DND-41 (cell line): ENCODE data around the gene PAQR7.

Source experiments
- ATAC-seq: fragments of 200-7000 bp; cut with Tn5 transposase; 3 replicates; pipeline ENCODE4 v1.9.1; 2021; ENCODE audit warnings: low read depth; ENCODE audit not compliant: insufficient read depth
- DNase-seq: peaks from one replicate; pipeline ENCODE4 v3.0.0-alpha.2; 2020
- H2AFZ ChIP-seq: 2 replicates; pipeline ENCODE4 v1.6.0; 2012; ENCODE audit warnings: low read depth, low read length
- H3K27ac ChIP-seq: 2 replicates; pipeline ENCODE4 v1.5.1; 2012; ENCODE audit warnings: low read length, inconsistent platforms
- H3K27me3 ChIP-seq: fragments of 200-600 bp; sonication (generic); 2 replicates; pipeline ENCODE4 v1.6.0; 2012; ENCODE audit warnings: low read length, mild to moderate bottlenecking, inconsistent platforms; ENCODE audit not compliant: insufficient read depth, poor library complexity
- H3K36me3 ChIP-seq: 2 replicates; pipeline ENCODE4 v1.5.1; 2012; ENCODE audit warnings: low read length, inconsistent platforms; ENCODE audit not compliant: insufficient read depth
- H3K4me1 ChIP-seq: 2 replicates; pipeline ENCODE4 v1.5.1; 2012; ENCODE audit warnings: mild to moderate bottlenecking, low read length; ENCODE audit not compliant: insufficient read depth
- H3K4me2 ChIP-seq: 2 replicates; pipeline ENCODE4 v1.6.0; 2012; ENCODE audit warnings: mild to moderate bottlenecking, moderate library complexity, low read length, inconsistent platforms; ENCODE audit not compliant: insufficient read depth
- H3K4me3 ChIP-seq, 2 experiments: fragments of 200-600 bp in 1 of 2; shearing (Covaris generic) in 1 of 2; 2 replicates each; pipeline ENCODE4 v1.5.1; 2012 to 2016; ENCODE audit warnings: inconsistent platforms in 2 of 2, low read length in 2 of 2, mild to moderate bottlenecking in 2 of 2, low read depth in 1 of 2, moderate library complexity in 1 of 2
- H3K79me2 ChIP-seq: 2 replicates; pipeline ENCODE4 v1.6.0; 2012; ENCODE audit warnings: low read length, inconsistent platforms; ENCODE audit not compliant: insufficient read depth
- H3K9ac ChIP-seq: 2 replicates; pipeline ENCODE4 v1.6.0; 2012; ENCODE audit warnings: low read depth, mild to moderate bottlenecking, inconsistent platforms, low read length, moderate library complexity
- H3K9me3 ChIP-seq: 2 replicates; pipeline ENCODE4 v1.5.1; 2012; ENCODE audit warnings: low read length, moderate library complexity, mild to moderate bottlenecking, inconsistent platforms; ENCODE audit not compliant: insufficient read depth, severe bottlenecking
- H4K20me1 ChIP-seq: 2 replicates; pipeline ENCODE4 v1.6.0; 2012; ENCODE audit warnings: low read length; ENCODE audit not compliant: insufficient read depth
- EZH2 ChIP-seq: IDR thresholded peaks from 3 replicates; pipeline ENCODE4 v1.6.1; 2012; ENCODE audit warnings: borderline replicate concordance, low read depth, mild to moderate bottlenecking, moderate library complexity, low read length, inconsistent platforms; ENCODE audit not compliant: severe bottlenecking
- TF ChIP-seq, protein P1 (sequence below): IDR thresholded peaks from 2 replicates; pipeline ENCODE4 v1.5.1; 2012; ENCODE audit warnings: borderline replicate concordance, low read length, moderate library complexity, mild to moderate bottlenecking; ENCODE audit not compliant: poor library complexity, severe bottlenecking; ENCODE audit errors: extremely low read depth

PAQR7 gene

DNA sequence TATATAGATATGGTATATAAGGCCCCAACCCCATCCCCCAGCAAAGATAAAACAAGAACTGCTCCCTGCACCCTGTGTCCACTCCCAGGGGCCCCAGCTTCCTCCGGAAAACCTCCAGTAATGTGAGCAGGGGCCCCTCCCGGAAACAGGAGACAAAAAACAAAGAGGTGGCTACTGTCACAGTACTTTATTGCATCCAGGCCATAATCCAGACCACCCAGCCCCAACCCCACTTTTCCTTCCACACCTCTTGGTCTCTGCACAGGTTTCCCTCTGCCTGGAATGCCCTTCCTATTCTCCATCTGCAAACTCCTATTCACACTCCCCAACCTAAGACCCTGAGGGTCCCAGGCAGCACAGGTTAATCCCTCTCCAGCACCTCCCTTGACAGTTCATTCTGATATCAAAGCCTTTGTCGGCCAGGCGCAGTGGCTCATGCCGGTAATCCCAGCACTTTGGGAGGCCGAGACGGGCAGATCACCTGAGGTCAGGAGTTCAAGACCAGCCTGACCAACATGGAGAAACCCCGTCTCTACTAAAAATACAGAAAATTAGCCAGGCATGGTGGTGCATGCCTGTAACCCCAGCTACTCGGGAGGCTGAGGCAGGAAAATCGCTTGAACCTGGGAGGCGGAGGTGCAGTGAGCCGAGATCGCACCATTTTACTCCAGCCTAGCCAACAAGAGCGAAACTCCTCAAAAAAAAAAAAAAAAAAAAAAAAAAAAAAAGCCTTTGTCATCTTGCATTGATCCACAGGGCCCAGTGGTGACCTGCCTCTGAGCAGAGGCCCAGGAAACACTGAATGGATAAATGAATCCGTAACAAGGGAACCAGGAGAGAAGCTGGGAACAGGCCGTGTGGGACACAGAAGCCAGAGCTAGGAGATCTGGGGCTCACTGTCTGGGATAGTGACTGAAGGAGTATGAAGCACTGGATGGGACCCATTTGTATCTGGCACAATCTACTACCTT, 13.9 kb downstream of the PAQR7 start:
- H3K4me1 ChIP-seq: peaks cover 29% of the 10 kb centered on the region
- no peaks in the 10 kb centered on the region for H3K27me3 ChIP-seq
- no peaks in the 10 kb centered on the region for H3K36me3 ChIP-seq
- H3K9me3 ChIP-seq: no peaks in the 10 kb centered on the region
- TF ChIP-seq EZH2: no peak
- TF ChIP-seq, protein P1, sequence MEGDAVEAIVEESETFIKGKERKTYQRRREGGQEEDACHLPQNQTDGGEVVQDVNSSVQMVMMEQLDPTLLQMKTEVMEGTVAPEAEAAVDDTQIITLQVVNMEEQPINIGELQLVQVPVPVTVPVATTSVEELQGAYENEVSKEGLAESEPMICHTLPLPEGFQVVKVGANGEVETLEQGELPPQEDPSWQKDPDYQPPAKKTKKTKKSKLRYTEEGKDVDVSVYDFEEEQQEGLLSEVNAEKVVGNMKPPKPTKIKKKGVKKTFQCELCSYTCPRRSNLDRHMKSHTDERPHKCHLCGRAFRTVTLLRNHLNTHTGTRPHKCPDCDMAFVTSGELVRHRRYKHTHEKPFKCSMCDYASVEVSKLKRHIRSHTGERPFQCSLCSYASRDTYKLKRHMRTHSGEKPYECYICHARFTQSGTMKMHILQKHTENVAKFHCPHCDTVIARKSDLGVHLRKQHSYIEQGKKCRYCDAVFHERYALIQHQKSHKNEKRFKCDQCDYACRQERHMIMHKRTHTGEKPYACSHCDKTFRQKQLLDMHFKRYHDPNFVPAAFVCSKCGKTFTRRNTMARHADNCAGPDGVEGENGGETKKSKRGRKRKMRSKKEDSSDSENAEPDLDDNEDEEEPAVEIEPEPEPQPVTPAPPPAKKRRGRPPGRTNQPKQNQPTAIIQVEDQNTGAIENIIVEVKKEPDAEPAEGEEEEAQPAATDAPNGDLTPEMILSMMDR: no peak
- DNase-seq (no peak), ATAC-seq (no peak)
- no peak overlapping the region for H3K9ac ChIP-seq
- no peak overlapping the region for H3K4me3 ChIP-seq
- peaks cover 32% of the 10 kb centered on the region for H3K79me2 ChIP-seq
- H3K27ac ChIP-seq: no peak overlapping the region
- H3K4me2 ChIP-seq: no peak overlapping the region
- H4K20me1 ChIP-seq: 0 out of 2 replicates have a peak, but pooled peaks cover 3% of the 10 kb centered on the region
- no peak overlapping the region for H2AFZ ChIP-seq

DNA sequence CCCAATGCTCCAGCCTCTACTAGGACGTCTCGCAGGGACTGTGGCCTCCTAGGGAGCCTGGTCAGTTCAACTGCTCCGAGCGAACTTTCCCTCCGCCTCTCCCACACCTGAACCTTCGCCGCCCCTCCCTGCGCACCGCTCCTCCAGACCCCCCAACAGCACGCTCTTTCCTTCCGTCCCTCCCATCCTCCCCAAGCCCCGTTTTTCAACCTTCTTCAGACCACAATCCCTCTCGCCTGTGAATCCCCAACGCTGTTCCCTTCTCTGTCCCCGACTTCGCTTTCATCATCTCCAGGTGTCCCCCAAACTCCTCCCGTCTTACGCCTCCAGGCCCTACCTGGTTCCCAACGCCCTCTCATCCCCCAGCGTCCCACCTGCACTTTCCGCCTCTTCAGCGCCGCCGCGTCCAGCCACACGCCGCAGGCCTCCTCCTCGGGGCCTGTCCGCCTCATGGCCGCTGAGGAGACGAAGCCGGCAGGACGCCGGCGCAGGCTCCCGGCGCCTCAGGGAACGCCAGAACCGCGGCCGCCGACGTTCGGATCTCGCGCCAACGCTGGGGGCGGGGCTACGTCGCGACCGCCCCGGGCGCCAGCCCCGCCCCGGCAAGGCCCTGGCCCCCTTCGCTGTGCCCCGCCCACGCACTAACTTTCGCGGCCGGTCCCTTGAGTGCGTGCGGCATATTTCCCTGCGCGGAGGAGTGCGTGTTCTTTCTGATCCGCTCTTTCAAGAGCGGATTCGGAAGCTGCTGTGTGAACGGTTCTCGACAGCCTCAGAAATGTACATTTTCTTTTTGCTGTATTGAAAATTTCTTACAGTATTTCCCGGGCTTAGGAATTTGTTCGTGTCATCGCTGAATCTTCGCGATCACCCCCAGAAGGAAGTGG, 16.4 kb downstream of the PAQR7 start, which contains the start of gene AUNIP:
Gene AUNIP, minus strand, starts transcription at position 552 of the 884 bp plus-strand sequence. Its CDS starts 100 bp downstream, at position 452.
- TF ChIP-seq, protein P1: no peak
- no peak for TF ChIP-seq EZH2
- H3K79me2 ChIP-seq: peaks cover 56% of the 10 kb centered on the region
- no peaks in the 10 kb centered on the region for H3K9me3 ChIP-seq
- H3K36me3 ChIP-seq: no peaks in the 10 kb centered on the region
- peak within 1 kb of the TSS; percentile 88 to 91 for H3K4me3 ChIP-seq
- peak within 1 kb of the TSS; percentile 84 for H3K27ac ChIP-seq
- H3K27me3 ChIP-seq: no peaks in the 10 kb centered on the region
- H3K4me2 ChIP-seq: peak within 1 kb of the TSS; percentile 98
- peaks cover 11% of the 10 kb centered on the region; the same call in 1 of the 2 replicates for H4K20me1 ChIP-seq
- ATAC-seq (peak; percentile 92), DNase-seq (peak; percentile 89)
- H3K9ac ChIP-seq: peak within 1 kb of the TSS; percentile 87
- H2AFZ ChIP-seq: peak within 1 kb of the TSS; percentile 99
- peaks cover 29% of the 10 kb centered on the region for H3K4me1 ChIP-seq

DNA sequence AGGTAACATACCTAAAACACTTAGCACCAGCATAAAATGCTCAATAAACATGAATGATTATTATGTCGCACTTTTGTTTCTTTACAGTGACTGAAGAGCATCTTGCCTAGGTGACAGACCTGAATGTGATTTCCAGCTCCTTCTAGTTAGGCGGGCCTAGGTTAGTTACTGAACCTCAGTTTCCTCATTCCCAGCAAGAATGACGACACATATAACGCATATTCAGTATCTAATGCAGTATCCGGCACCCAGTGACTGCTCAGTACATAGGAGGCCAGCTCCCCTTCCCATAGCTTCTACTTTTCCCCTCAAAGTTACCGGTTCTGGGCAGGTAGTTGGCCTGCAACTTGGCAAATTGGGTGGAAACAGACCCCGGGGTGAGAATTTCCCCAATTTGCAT, 17.0 kb downstream of the PAQR7 start:
- H2AFZ ChIP-seq: peak overlapping the region; percentile 99
- no peaks in the 10 kb centered on the region for H3K9me3 ChIP-seq
- H3K9ac ChIP-seq: peak overlapping the region; percentile 87
- DNase-seq (no peak), ATAC-seq (no peak)
- H3K4me2 ChIP-seq: peak overlapping the region; percentile 98
- H3K4me3 ChIP-seq: peak overlapping the region; percentile 88 to 91; a peak in 3 of 4 replicates
- peaks cover 14% of the 10 kb centered on the region; the same call in 1 of the 2 replicates for H4K20me1 ChIP-seq
- H3K27ac ChIP-seq: peak overlapping the region; percentile 84
- no peaks in the 10 kb centered on the region for H3K36me3 ChIP-seq
- H3K4me1 ChIP-seq: peaks cover 29% of the 10 kb centered on the region
- no peaks in the 10 kb centered on the region for H3K27me3 ChIP-seq
- TF ChIP-seq EZH2: no peak
- TF ChIP-seq, protein P1: no peak
- peaks cover 62% of the 10 kb centered on the region for H3K79me2 ChIP-seq
